HG03135 (cell line): Measurements from ENCODE around the gene LTB4R.
A peak's percentile ranks its signal among the peaks of the same experiment; 100 is the strongest.
"Not testable (repeated sequence)": the region's sequence is repeated elsewhere in the genome, so short reads cannot be mapped to it uniquely, and the experiment has no call there.

ENCODE experiments used
- ATAC-seq: cut with Tn5 transposase; IDR thresholded peaks from one replicate; pipeline ENCODE4 v1.9.1; 2021; ENCODE audit warnings: mild to moderate bottlenecking, moderate library complexity; ENCODE audit not compliant: unreplicated experiment

The LTB4R gene

GRCh38 chr14:24338843-24339242, 27.5 kb downstream of the LTB4R start:
- ATAC-seq: no peak

GRCh38 chr14:24339284-24340151, 28.2 kb downstream of the LTB4R start, which contains the start of gene RIPK3:
RIPK3 (minus strand) TSS chr14:24339991; CDS start chr14:24339826, 165 bp downstream.
- peak; percentile 75 for ATAC-seq

- ATAC-seq: no peak
Observed at GRCh38 chr14:24340606-24341005, 29.3 kb downstream of the LTB4R start.

- no peak for ATAC-seq
Observed at GRCh38 chr14:24342889-24343288, 31.6 kb downstream of the LTB4R start.

GRCh38 chr14:24343795-24344660, 32.7 kb downstream of the LTB4R start:
- no peak for ATAC-seq

GRCh38 chr14:24347134-24347533, 35.8 kb downstream of the LTB4R start:
- ATAC-seq: no peak

- ATAC-seq: no peak
Observed at GRCh38 chr14:24348186-24348585, 36.9 kb downstream of the LTB4R start.

GRCh38 chr14:24349742-24350141, 38.4 kb downstream of the LTB4R start:
- no peak for ATAC-seq

GRCh38 chr14:24351517-24351916, 40.2 kb downstream of the LTB4R start:
- no peak for ATAC-seq

GRCh38 chr14:24353559-24354481, 42.5 kb downstream of the LTB4R start:
- no peak for ATAC-seq

- ATAC-seq: not testable (repeated sequence)
Observed at GRCh38 chr14:24354482-24354825, 43.2 kb downstream of the LTB4R start.

GRCh38 chr14:24355009-24355408, 43.7 kb downstream of the LTB4R start:
- no peak for ATAC-seq

GRCh38 chr14:24356208-24356607, 44.9 kb downstream of the LTB4R start:
- no peak for ATAC-seq

- no peak for ATAC-seq
Observed at GRCh38 chr14:24360281-24360680, 49.0 kb downstream of the LTB4R start.

GRCh38 chr14:24361326-24361725, 50.0 kb downstream of the LTB4R start:
- ATAC-seq: no peak

- no peak for ATAC-seq
Observed at GRCh38 chr14:24362241-24362960, 51.1 kb downstream of the LTB4R start.

GRCh38 chr14:24363401-24363800, 52.1 kb downstream of the LTB4R start:
- no peak for ATAC-seq

- no peak for ATAC-seq
Observed at GRCh38 chr14:24364841-24365240, 53.5 kb downstream of the LTB4R start.

- peak; percentile 44 for ATAC-seq
Observed at GRCh38 chr14:24365600-24366412, 54.5 kb downstream of the LTB4R start.
